ENCODE results near the gene TP63. TPM values are rescaled to one million over a fixed set of nuclear protein-coding genes. Genes with fewer than 3 reads are reported as not detected.

TP63 gene
- total RNA-seq, 2 donors from 2014 or later, result 0.06 to 0.68 TPM

- DNase-seq (ENCODE audit: low spot score in 2 of 2) (no peak), ATAC-seq (no peak)
- Mint-ChIP-seq H3K27ac (no peak overlapping the region), H3K9me3 (peaks cover 0 to 5% of the 10 kb centered on the region in 2 donors), H3K36me3 (peaks cover 0 to 6% of the 10 kb centered on the region in 2 donors)
Measured at GRCh38 chr3:189690237-189690636, 59.0 kb downstream of the TP63 start.

- Mint-ChIP-seq H3K36me3 (peaks cover 0 to 5% of the 10 kb centered on the region in 2 donors), H3K27ac (no peak overlapping the region), H3K9me3 (peaks cover 0 to 5% of the 10 kb centered on the region in 2 donors)
- no peak for DNase-seq (ENCODE audit: low spot score in 2 of 2)
- ATAC-seq, result no peak
Measured at GRCh38 chr3:189690672-189691071, 59.5 kb downstream of the TP63 start.

- H3K9me3 Mint-ChIP-seq, result peaks cover 0 to under 1% of the 10 kb centered on the region in 2 donors
- no peak overlapping the region for H3K27ac Mint-ChIP-seq
- ATAC-seq (no peak), DNase-seq (ENCODE audit: low spot score in 2 of 2) (no peak)
- H3K36me3 Mint-ChIP-seq, result no peaks in the 10 kb centered on the region
Measured at GRCh38 chr3:189695400-189695799, 64.2 kb downstream of the TP63 start.

- DNase-seq (ENCODE audit: low spot score in 2 of 2), result no peak
- Mint-ChIP-seq H3K36me3 (no peaks in the 10 kb centered on the region), H3K27ac (no peak overlapping the region), H3K9me3 (no peaks in the 10 kb centered on the region)
- no peak for ATAC-seq
Measured at GRCh38 chr3:189698811-189699210, 67.6 kb downstream of the TP63 start.

- ATAC-seq, result no peak
- Mint-ChIP-seq H3K9me3 (no peaks in the 10 kb centered on the region), H3K27ac (no peak overlapping the region), H3K36me3 (no peaks in the 10 kb centered on the region)
- no peak for DNase-seq (ENCODE audit: low spot score in 2 of 2)
Measured at GRCh38 chr3:189699885-189700284, 68.7 kb downstream of the TP63 start.

GRCh38 chr3:189702066-189702646 lies 71.0 kb downstream of the TP63 start:
- Mint-ChIP-seq H3K36me3 (no peaks in the 10 kb centered on the region), H3K27ac (no peak overlapping the region), H3K9me3 (peaks cover 0 to 4% of the 10 kb centered on the region in 2 donors)
- DNase-seq (ENCODE audit: low spot score in 2 of 2) (no peak), ATAC-seq (no peak)

GRCh38 chr3:189703865-189704264 lies 72.7 kb downstream of the TP63 start:
- peaks cover 0 to 4% of the 10 kb centered on the region in 2 donors for H3K9me3 Mint-ChIP-seq
- DNase-seq (ENCODE audit: low spot score in 2 of 2) (no peak), ATAC-seq (no peak)
- H3K36me3 Mint-ChIP-seq, result no peaks in the 10 kb centered on the region
- H3K27ac Mint-ChIP-seq, result no peak overlapping the region

GRCh38 chr3:189708375-189708774 lies 77.2 kb downstream of the TP63 start:
- H3K36me3 Mint-ChIP-seq, result no peaks in the 10 kb centered on the region
- no peak for DNase-seq (ENCODE audit: low spot score in 2 of 2)
- no peak overlapping the region for H3K27ac Mint-ChIP-seq
- peaks cover 0 to 8% of the 10 kb centered on the region in 2 donors for H3K9me3 Mint-ChIP-seq
- no peak for ATAC-seq

GRCh38 chr3:189710620-189711402 lies 79.6 kb downstream of the TP63 start:
- H3K9me3 Mint-ChIP-seq, result peaks cover 0 to 8% of the 10 kb centered on the region in 2 donors
- DNase-seq (ENCODE audit: low spot score in 2 of 2) (no peak), ATAC-seq (peak; percentile 69 to 71)
- no peak overlapping the region for H3K27ac Mint-ChIP-seq
- no peaks in the 10 kb centered on the region for H3K36me3 Mint-ChIP-seq

- Mint-ChIP-seq H3K27ac (no peak overlapping the region), H3K9me3 (peaks cover 0 to 5% of the 10 kb centered on the region in 2 donors), H3K36me3 (no peaks in the 10 kb centered on the region)
- DNase-seq (ENCODE audit: low spot score in 2 of 2) (no peak), ATAC-seq (no peak)
Measured at GRCh38 chr3:189712906-189713483, 81.8 kb downstream of the TP63 start.

- Mint-ChIP-seq H3K27ac (no peak overlapping the region), H3K36me3 (no peaks in the 10 kb centered on the region), H3K9me3 (peaks cover 0 to 5% of the 10 kb centered on the region in 2 donors)
- peak in 1 of 2 donors; percentile 34 for ATAC-seq
- DNase-seq (ENCODE audit: low spot score in 2 of 2), result no peak
Measured at GRCh38 chr3:189714991-189715961, 84.1 kb downstream of the TP63 start.

GRCh38 chr3:189718215-189718614 lies 87.0 kb downstream of the TP63 start:
- ATAC-seq (no peak), DNase-seq (ENCODE audit: low spot score in 2 of 2) (no peak)
- Mint-ChIP-seq H3K36me3 (no peaks in the 10 kb centered on the region), H3K9me3 (no peaks in the 10 kb centered on the region), H3K27ac (no peak overlapping the region)

- ATAC-seq (no peak), DNase-seq (ENCODE audit: low spot score in 2 of 2) (no peak)
- H3K36me3 Mint-ChIP-seq, result no peaks in the 10 kb centered on the region
- H3K9me3 Mint-ChIP-seq, result no peaks in the 10 kb centered on the region
- H3K27ac Mint-ChIP-seq, result no peak overlapping the region
Measured at GRCh38 chr3:189720736-189721417, 89.7 kb downstream of the TP63 start.

GRCh38 chr3:189721873-189722665 lies 90.9 kb downstream of the TP63 start:
- DNase-seq (ENCODE audit: low spot score in 2 of 2) (no peak), ATAC-seq (no peak)
- Mint-ChIP-seq H3K36me3 (no peaks in the 10 kb centered on the region), H3K9me3 (no peaks in the 10 kb centered on the region), H3K27ac (no peak overlapping the region)

- ATAC-seq (no peak), DNase-seq (ENCODE audit: low spot score in 2 of 2) (no peak)
- Mint-ChIP-seq H3K9me3 (peaks cover 0 to 10% of the 10 kb centered on the region in 2 donors), H3K27ac (no peak overlapping the region), H3K36me3 (peaks cover 5 to 17% of the 10 kb centered on the region in 2 donors)
Measured at GRCh38 chr3:189724356-189724755, 93.2 kb downstream of the TP63 start.

Data from activated naive CD4-positive, alpha-beta T cell treated with anti-CD3 and anti-CD28 coated beads, Interleukin-2, amount 50 U/mL, for 72 hours (primary cell).